Spleen (tissue), 11 donors: Measurements from ENCODE around the gene COL19A1. TPM values are rescaled to one million over a fixed set of nuclear protein-coding genes. Genes with fewer than 3 reads are reported as not detected.

ENCODE experiments used
- DNase-seq: peaks from one replicate; pipeline ENCODE4 v3.0.0-alpha.2; 2020
- H3K27ac ChIP-seq, 8 donors: fragments of 200-600 bp; sonication (generic) in 7 of 8; 1 replicate in 4 of 8; 2 replicates in 4 of 8; pipeline versions ENCODE4 v1.5.0 to v1.8.0; 2016 to 2021; ENCODE audit warnings: inconsistent platforms in 4 of 8, mild to moderate bottlenecking in 4 of 8, moderate library complexity in 1 of 8
- H3K27me3 ChIP-seq, 7 donors: fragments of 200-600 bp; sonication (generic) in 6 of 7; replicated peaks in 1 of 7; 1 replicate in 4 of 7; 2 replicates in 3 of 7; pipeline versions ENCODE4 v1.5.0 to v1.8.0; 2016 to 2021; ENCODE audit warnings: inconsistent platforms in 3 of 7, mild to moderate bottlenecking in 1 of 7
- H3K36me3 ChIP-seq, 6 donors: fragments of 200-600 bp; sonication (generic) in 5 of 6; 1 replicate in 4 of 6; 2 replicates in 2 of 6; pipeline versions ENCODE4 v1.5.0 to v1.8.0; 2016 to 2021; ENCODE audit warnings: inconsistent platforms in 2 of 6
- H3K4me1 ChIP-seq, 6 donors: fragments of 200-600 bp; sonication (generic) in 5 of 6; 1 replicate in 3 of 6; 2 replicates in 3 of 6; pipeline versions ENCODE4 v1.5.0 to v1.8.0; 2016 to 2021; ENCODE audit warnings: inconsistent platforms in 3 of 6
- H3K4me3 ChIP-seq, 8 donors: fragments of 200-600 bp; sonication (generic) in 7 of 8; 1 replicate in 4 of 8; 2 replicates in 4 of 8; pipeline versions ENCODE4 v1.5.0 to v1.8.0; 2016 to 2021; ENCODE audit warnings: inconsistent platforms in 4 of 8, mild to moderate bottlenecking in 4 of 8, moderate library complexity in 2 of 8
- H3K9me3 ChIP-seq, 8 donors: fragments of 200-600 bp; sonication (generic) in 7 of 8; 1 replicate in 4 of 8; 2 replicates in 4 of 8; pipeline versions ENCODE4 v1.5.0 to v1.8.0; 2016 to 2021; ENCODE audit warnings: inconsistent platforms in 4 of 8
- CTCF ChIP-seq, 11 experiments: fragments of 200-600 bp in 7 of 11; fragments of 450-650 bp in 4 of 11; sonication (generic) in 4 of 11; IDR thresholded peaks in 8 of 11; conservative IDR thresholded peaks in 3 of 11; 1 replicate in 7 of 11; 2 replicates in 4 of 11; pipeline versions ENCODE4 v1.4.0 to v1.8.0; 2016 to 2021; ENCODE audit warnings: antibody characterized with exemption in 11 of 11, inconsistent platforms in 4 of 11, mild to moderate bottlenecking in 1 of 11
- POLR2A ChIP-seq, 3 donors: fragments of 450-650 bp; IDR thresholded peaks; one replicate each; pipeline ENCODE4 v1.5.1; 2017; ENCODE audit warnings: antibody characterized with exemption in 3 of 3, mild to moderate bottlenecking in 1 of 3
- POLR2AphosphoS5 ChIP-seq, 3 donors: sonication (generic); formaldehyde crosslinking; IDR thresholded peaks; one replicate each; pipeline ENCODE4 v1.5.1; 2017; ENCODE audit warnings: antibody characterized with exemption in 3 of 3
- WGBS, 5 donors: extraction: QIAGEN DNeasy Blood & Tissue Kit in 3 of 5; methylation state at CpG; one replicate each; pipeline versions ENCODE4 v1.1.5 to v1.1.7; 2013 to 2018; 5-methylcytosine and 5-hydroxymethylcytosine counted together
- intact Hi-C: fragments of 100-400 bp; cut with DNase I; formaldehyde crosslinking; loops from one replicate; pipeline ENCODE4 v1.15.0; 2023; ENCODE audit warnings: low total_unique reads
- polyA plus RNA-seq, 3 donors: library from polyadenylated mRNA; stranded (reverse); fragments of 200-250 nt; gene quantifications; one replicate each; pipeline ENCODE4 v1.2.1, GENCODE V29; 2013
- total RNA-seq, 7 donors: library from RNA; depleted of rRNA in 3 of 7; stranded (reverse); fragments of >200 nt in 3 of 7; fragmentation: NEBNext Ultra II Directional in 4 of 7; extraction: Animal tissue kit (Norgen Biotek cat#: 25700) in 4 of 7; gene quantifications; one replicate each; pipeline versions ENCODE4 v1.1.0 to v1.2.1, GENCODE V29; 2016 to 2021
- donor health status: healthy with polysubstance abuse.
- donor health status: DM: no; HTN: no; CAD: no; lungs with moderate emphysema.
- donor health status: DM: no; HTN: no; CAD: no.
- donor health status: Bipolar disorder and iron deficiency.
- donor health status: healthy.
- donor health status: DM: no; HTN: no; CAD: no.
- donor health status: DM: yes; HTN: yes; CAD: no.

COL19A1 gene
- total and polyA plus RNA-seq, 10 donors, result 0.48 to 14.5 (median 10.2) TPM

GRCh38 chr6:70157086-70157485 lies 290.7 kb downstream of the COL19A1 start:
- Histone ChIP-seq H3K27ac (no peak overlapping the region), H3K4me3 (no peak overlapping the region), H3K27me3 (no peaks in the 10 kb centered on the region), H3K36me3 (peaks cover 0 to 15% (median 0%) of the 10 kb centered on the region in 6 donors), H3K9me3 (no peaks in the 10 kb centered on the region), H3K4me1 (no peaks in the 10 kb centered on the region)
- intact Hi-C loops, result no loop called here
- DNase-seq, result no peak
- TF ChIP-seq POLR2AphosphoS5 (IDR thresholded peaks at IDR 0.05), result no peak
- 71 to 84% (median 78%) methylated on average over 1 of the region's 1 CpG for WGBS, 5 donors

DNA sequence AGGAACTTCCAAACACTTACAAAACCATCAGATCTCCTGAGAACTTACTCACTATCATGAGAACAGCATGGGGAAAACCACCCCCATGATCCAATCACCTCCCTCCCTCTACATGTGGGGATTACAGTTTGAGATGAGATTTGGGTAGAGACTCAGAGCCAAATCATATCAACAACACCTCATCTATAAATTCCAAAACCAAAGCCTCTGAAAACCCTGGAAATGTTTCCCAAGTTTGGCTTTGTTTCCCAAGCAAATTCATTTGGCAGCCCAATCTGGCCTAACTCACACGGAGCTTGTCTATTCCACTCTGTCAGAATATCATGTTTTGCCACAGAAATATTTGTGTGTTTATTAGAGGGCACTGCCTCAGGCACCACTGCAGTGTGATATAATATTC lies 293.9 kb downstream of the COL19A1 start:
- WGBS, 5 donors, result 57 to 89% (median 80%) methylated on average over 1 of the region's 1 CpG
- no peak overlapping the region for H3K27ac ChIP-seq
- intact Hi-C loops, result no loop called here

GRCh38 chr6:70162972-70163371 lies 296.6 kb downstream of the COL19A1 start:
- TF ChIP-seq POLR2AphosphoS5 (IDR thresholded peaks at IDR 0.05) (no peak), POLR2A (IDR thresholded peaks at IDR 0.05) (no peak), CTCF (IDR thresholded peaks at IDR 0.05 in 8 of 11, conservative IDR thresholded peaks at IDR 0.05 in 3 of 11) (no peak)
- H3K9me3 ChIP-seq, result no peaks in the 10 kb centered on the region

More for the DNA sequence above, 293.9 kb downstream of the COL19A1 start:
- Histone ChIP-seq H3K4me1 (no peaks in the 10 kb centered on the region), H3K36me3 (peaks cover 0 to 11% (median 0%) of the 10 kb centered on the region in 6 donors), H3K4me3 (no peak overlapping the region), H3K9me3 (no peaks in the 10 kb centered on the region), H3K27me3 (no peaks in the 10 kb centered on the region)
- TF ChIP-seq POLR2A (IDR thresholded peaks at IDR 0.05) (no peak), POLR2AphosphoS5 (IDR thresholded peaks at IDR 0.05) (no peak)
- DNase-seq, result no peak

GRCh38 chr6:70163795-70164194 lies 297.4 kb downstream of the COL19A1 start:
- DNase-seq, result no peak
- H3K4me3 ChIP-seq, result no peak overlapping the region
- H3K9me3 ChIP-seq, result no peaks in the 10 kb centered on the region
- peaks cover 0 to 5% (median 0%) of the 10 kb centered on the region in 7 donors for H3K27me3 ChIP-seq
- H3K27ac ChIP-seq, result no peak overlapping the region
- H3K36me3 ChIP-seq, result peaks cover 0 to 11% (median 0%) of the 10 kb centered on the region in 6 donors
- WGBS, 5 donors, result 91 to 98% (median 93%) methylated on average over 3 of the region's 3 CpGs
- intact Hi-C loops, result no loop called here
- TF ChIP-seq CTCF (IDR thresholded peaks at IDR 0.05 in 8 of 11, conservative IDR thresholded peaks at IDR 0.05 in 3 of 11) (no peak), POLR2AphosphoS5 (IDR thresholded peaks at IDR 0.05) (no peak), POLR2A (IDR thresholded peaks at IDR 0.05) (no peak)
- H3K4me1 ChIP-seq, result no peaks in the 10 kb centered on the region

More at GRCh38 chr6:70162972-70163371, 296.6 kb downstream of the COL19A1 start:
- H3K27me3 ChIP-seq, result peaks cover 0 to 5% (median 0%) of the 10 kb centered on the region in 7 donors
- intact Hi-C loops, result no loop called here
- no peak overlapping the region for H3K4me3 ChIP-seq
- H3K36me3 ChIP-seq, result peaks cover 0 to 11% (median 0%) of the 10 kb centered on the region in 6 donors
- H3K4me1 ChIP-seq, result no peaks in the 10 kb centered on the region
- no peak for DNase-seq
- 42 to 55% (median 51%) methylated on average over 3 of the region's 3 CpGs for WGBS, 5 donors
- no peak overlapping the region for H3K27ac ChIP-seq

GRCh38 chr6:70164556-70164955 lies 298.2 kb downstream of the COL19A1 start:
- no peak for TF ChIP-seq CTCF (IDR thresholded peaks at IDR 0.05 in 8 of 11, conservative IDR thresholded peaks at IDR 0.05 in 3 of 11)
- no peak for TF ChIP-seq POLR2AphosphoS5 (IDR thresholded peaks at IDR 0.05)
- TF ChIP-seq POLR2A (IDR thresholded peaks at IDR 0.05), result no peak
- Histone ChIP-seq H3K4me1 (no peaks in the 10 kb centered on the region), H3K36me3 (peaks cover 0 to 11% (median 0%) of the 10 kb centered on the region in 6 donors), H3K27ac (no peak overlapping the region), H3K27me3 (peaks cover 0 to 5% (median 0%) of the 10 kb centered on the region in 7 donors), H3K9me3 (no peaks in the 10 kb centered on the region), H3K4me3 (no peak overlapping the region)
- WGBS, 5 donors, result 71 to 93% (median 82%) methylated on average over 2 of the region's 2 CpGs
- no peak for DNase-seq
- intact Hi-C loops, result no loop called here
